Uterus (tissue), 4 donors: ENCODE data around the gene FOXC2. TPM values are rescaled to one million over a fixed set of nuclear protein-coding genes. Genes with fewer than 3 reads are reported as not detected.

Experiments used
- DNase-seq, 2 donors: peaks; one replicate each; pipeline ENCODE4 v3.0.0-alpha.2; 2019 to 2020
- H3K27ac ChIP-seq, 2 donors: fragments of 200-600 bp; sonication (generic); 1 replicate in 1 of 2; 2 replicates in 1 of 2; pipeline ENCODE4 v1.5.1; 2016 to 2018
- H3K27me3 ChIP-seq, 2 donors: fragments of 200-600 bp; sonication (generic); one replicate each; pipeline ENCODE4 v1.5.1; 2018 to 2019; ENCODE audit warnings: control low read depth in 1 of 2
- H3K36me3 ChIP-seq, 2 donors: fragments of 200-600 bp; sonication (generic); one replicate each; pipeline ENCODE4 v1.5.1; 2019; ENCODE audit warnings: control low read depth in 1 of 2
- H3K4me1 ChIP-seq, 2 donors: fragments of 200-600 bp; sonication (generic); one replicate each; pipeline ENCODE4 v1.5.1; 2018 to 2019; ENCODE audit warnings: control low read depth in 1 of 2
- H3K4me3 ChIP-seq, 2 donors: fragments of 200-600 bp; sonication (generic); 1 replicate in 1 of 2; 2 replicates in 1 of 2; pipeline ENCODE4 v1.5.1; 2018 to 2019; ENCODE audit warnings: mild to moderate bottlenecking in 1 of 2
- H3K9me3 ChIP-seq, 2 donors: fragments of 200-600 bp; sonication (generic); one replicate each; pipeline ENCODE4 v1.5.1; 2019; ENCODE audit warnings: control low read depth in 1 of 2
- CTCF ChIP-seq, 4 experiments: fragments of 200-600 bp in 2 of 4; fragments of 450-650 bp in 2 of 4; sonication (generic) in 2 of 4; IDR thresholded peaks; one replicate each; pipeline ENCODE4 v1.5.1; 2016 to 2019; ENCODE audit warnings: antibody characterized with exemption in 4 of 4, mild to moderate bottlenecking in 2 of 4, moderate library complexity in 1 of 4
- POLR2A ChIP-seq, 2 donors: fragments of 450-650 bp; IDR thresholded peaks; one replicate each; pipeline ENCODE4 v1.6.1; 2016; ENCODE audit warnings: antibody characterized with exemption in 2 of 2, mild to moderate bottlenecking in 1 of 2, moderate library complexity in 1 of 2
- intact Hi-C: fragments of 100-400 bp; cut with DNase I; formaldehyde crosslinking; loops from one replicate; pipeline ENCODE4 v1.15.1; 2023; ENCODE audit warnings: low total_unique reads
- total RNA-seq, 4 donors: library from RNA; depleted of rRNA in 3 of 4; stranded (reverse); fragments of >200 nt in 3 of 4; gene quantifications; one replicate each; pipeline versions ENCODE4 v1.1.0 to v1.2.4, GENCODE V29; 2014 to 2023
- donor health status: DM: yes; HTN: yes; CAD: no.

Gene FOXC2
- total RNA-seq, 4 donors from 2014 or later, result 0.21 to 2.6 TPM; not detected in 2

DNA sequence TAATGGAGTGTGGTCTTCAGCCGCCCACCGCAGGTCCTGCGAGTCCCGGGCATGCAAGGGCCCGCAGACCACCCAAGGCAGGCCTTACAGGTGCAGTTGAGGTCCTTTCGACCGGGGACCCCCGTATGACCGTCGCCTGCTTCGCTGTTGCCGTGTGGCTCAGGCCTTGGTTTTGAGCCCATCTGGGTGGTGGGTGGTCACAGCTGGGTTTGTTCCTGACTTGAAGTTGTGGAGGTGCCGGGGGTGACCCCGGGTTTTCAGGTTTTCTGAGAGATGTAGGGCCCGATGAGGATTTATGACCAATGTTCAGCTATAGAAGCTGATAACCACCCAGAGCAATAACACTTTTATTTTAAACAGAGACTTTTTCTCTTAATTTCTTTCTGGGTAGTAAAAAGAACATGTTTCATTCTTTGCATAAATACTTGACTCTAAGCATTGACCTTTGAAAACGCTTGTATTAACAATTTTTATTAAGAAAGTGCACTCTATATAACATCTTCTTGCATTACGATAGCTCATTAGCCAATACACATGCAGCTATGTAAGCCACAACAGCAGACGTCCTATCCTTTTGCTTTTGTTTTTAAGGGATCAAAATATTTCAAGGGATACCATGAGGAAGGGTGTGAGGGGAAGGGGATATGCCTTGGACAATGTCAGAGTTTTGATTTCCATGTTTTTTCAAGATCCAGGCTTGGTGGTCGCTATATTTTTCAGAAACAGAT is 13.6 kb downstream of the FOXC2 start:
- TF ChIP-seq CTCF (IDR thresholded peaks at IDR 0.05), result no peak
- no peak for TF ChIP-seq POLR2A (IDR thresholded peaks at IDR 0.05)
- no peak overlapping the region for H3K4me3 ChIP-seq
- no peak overlapping the region for H3K27ac ChIP-seq
- H3K36me3 ChIP-seq, result no peaks in the 10 kb centered on the region
- peaks cover 0 to 34% of the 10 kb centered on the region in 2 donors for H3K27me3 ChIP-seq
- no peaks in the 10 kb centered on the region for H3K4me1 ChIP-seq
- DNase-seq, result no peak
- intact Hi-C loops, result no loop called here
- H3K9me3 ChIP-seq, result no peaks in the 10 kb centered on the region

DNA sequence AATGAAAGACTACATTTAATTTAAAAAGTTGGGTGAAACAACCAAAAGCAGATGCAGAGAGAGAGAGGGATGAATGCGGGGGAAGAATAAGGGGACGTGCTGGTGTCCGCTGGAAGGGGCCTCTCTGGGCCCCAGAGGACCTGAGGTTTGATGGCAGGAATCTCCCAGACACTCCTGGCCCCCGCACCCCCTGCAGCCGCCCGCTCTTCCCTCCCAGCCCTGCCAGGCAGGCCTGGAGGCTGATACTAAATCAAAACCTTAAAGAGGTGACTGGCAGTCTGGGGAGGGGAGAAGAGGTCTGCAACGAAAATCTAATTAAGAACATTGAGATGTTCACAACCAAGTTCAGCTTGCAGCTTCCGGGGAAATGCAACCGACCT is 14.2 kb downstream of the FOXC2 start:
- H3K4me1 ChIP-seq, result no peaks in the 10 kb centered on the region
- H3K36me3 ChIP-seq, result no peaks in the 10 kb centered on the region
- no peak for DNase-seq
- no peak overlapping the region for H3K27ac ChIP-seq
- H3K27me3 ChIP-seq, result peaks cover 0 to 29% of the 10 kb centered on the region in 2 donors
- H3K9me3 ChIP-seq, result no peaks in the 10 kb centered on the region
- intact Hi-C loops, result no loop called here
- H3K4me3 ChIP-seq, result no peak overlapping the region
- TF ChIP-seq POLR2A (IDR thresholded peaks at IDR 0.05), result no peak
- no peak for TF ChIP-seq CTCF (IDR thresholded peaks at IDR 0.05)

DNA sequence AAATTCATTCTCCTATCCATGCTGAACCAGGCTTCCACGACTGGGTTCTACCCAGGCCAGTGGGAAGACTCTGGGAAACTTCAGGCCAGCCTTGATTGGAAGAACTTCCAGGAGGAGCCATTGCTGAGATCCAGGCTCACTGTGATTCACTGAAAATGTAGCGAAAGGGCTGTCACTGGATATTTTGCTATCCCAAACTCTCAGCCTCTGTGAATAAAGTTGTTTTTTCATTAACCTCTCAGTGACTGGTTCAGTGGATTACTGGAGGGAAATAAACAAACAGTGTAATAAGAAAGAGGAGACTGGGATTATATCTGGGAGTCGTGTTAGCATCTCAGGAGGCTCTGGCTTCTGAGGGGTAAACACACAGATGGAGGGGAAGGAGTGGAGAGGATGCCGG is 14.8 kb downstream of the FOXC2 start:
- Histone ChIP-seq H3K27ac (no peak overlapping the region), H3K36me3 (no peaks in the 10 kb centered on the region), H3K4me3 (no peak overlapping the region), H3K4me1 (no peaks in the 10 kb centered on the region), H3K27me3 (peaks cover 0 to 23% of the 10 kb centered on the region in 2 donors), H3K9me3 (no peaks in the 10 kb centered on the region)
- no peak for TF ChIP-seq POLR2A (IDR thresholded peaks at IDR 0.05)
- no peak for TF ChIP-seq CTCF (IDR thresholded peaks at IDR 0.05)
- intact Hi-C loops, result no loop called here
- DNase-seq, result no peak

- Histone ChIP-seq H3K36me3 (no peaks in the 10 kb centered on the region), H3K4me3 (no peak overlapping the region), H3K27ac (no peak overlapping the region), H3K4me1 (no peaks in the 10 kb centered on the region), H3K9me3 (no peaks in the 10 kb centered on the region), H3K27me3 (peaks cover 0 to 2% of the 10 kb centered on the region in 2 donors)
- DNase-seq, result no peak
- TF ChIP-seq CTCF (IDR thresholded peaks at IDR 0.05) (no peak), POLR2A (IDR thresholded peaks at IDR 0.05) (no peak)
- intact Hi-C loops, result no loop called here
These were observed 17.5 kb downstream of the FOXC2 start for GRCh38 chr16:86584071-86584685.
